HepG2 (cell line): ENCODE data around the gene ATF6.

Experiments used
- ARID3A ChIP-seq: IDR thresholded peaks from 2 replicates; pipeline ENCODE4 v1.6.1; 2012; ENCODE audit warnings: low read depth, low read length, improper control_type of control experiment
- BRD4 ChIP-seq: sonication (generic); formaldehyde crosslinking; IDR thresholded peaks from 2 replicates; pipeline ENCODE4 v1.4.0; 2020; ENCODE audit warnings: missing genetic modification reagents
- EZH2 ChIP-seq: conservative IDR thresholded peaks from 2 replicates; pipeline ENCODE4 v1.6.1; 2012; ENCODE audit warnings: mild to moderate bottlenecking, low read depth, low read length, moderate library complexity
- FOXA1 ChIP-seq, 2 experiments: fragments of 450-650 bp in 1 of 2; sonication (generic) in 1 of 2; formaldehyde crosslinking in 1 of 2; IDR thresholded peaks; 2 replicates each; pipeline versions ENCODE4 v1.4.0 to v1.6.1; 2016 to 2020; ENCODE audit warnings: missing genetic modification reagents in 1 of 2
- FOXM1 ChIP-seq: sonication (generic); formaldehyde crosslinking; IDR thresholded peaks from 2 replicates; pipeline ENCODE4 v1.5.0; 2020; ENCODE audit warnings: missing genetic modification reagents
- GABPA ChIP-seq, 2 experiments: IDR thresholded peaks; 2 replicates each; pipeline ENCODE4 v1.6.1; 2011 to 2016; ENCODE audit warnings: low read depth in 2 of 2, low read length in 1 of 2, missing biosample characterization in 1 of 2, missing genetic modification characterization in 1 of 2
- IKZF1 ChIP-seq: fragments of 450-650 bp; IDR thresholded peaks from 2 replicates; pipeline ENCODE4 v1.7.1; 2016
- JARID2 ChIP-seq: sonication (generic); formaldehyde crosslinking; IDR thresholded peaks from 2 replicates; pipeline ENCODE4 v1.8.1; 2023; ENCODE audit warnings: missing genetic modification reagents, inconsistent platforms; ENCODE audit not compliant: insufficient replicate concordance
- MAX ChIP-seq: IDR thresholded peaks from 2 replicates; pipeline ENCODE4 v1.6.1; 2012; ENCODE audit warnings: inconsistent platforms
- SUZ12 ChIP-seq: fragments of 150-350 bp; IDR thresholded peaks from 2 replicates; pipeline ENCODE4 v1.6.1; 2014; ENCODE audit warnings: low read depth, low read length
- TF ChIP-seq, protein P1 (sequence below): sonication (generic); formaldehyde crosslinking; IDR thresholded peaks from 2 replicates; pipeline ENCODE4 v1.4.0; 2020; ENCODE audit warnings: low read depth, missing genetic modification reagents
- TF ChIP-seq, protein P2 (sequence below): sonication (generic); formaldehyde crosslinking; conservative IDR thresholded peaks from 2 replicates; pipeline ENCODE4 v1.4.0; 2020; ENCODE audit warnings: missing genetic modification reagents

GRCh38 chr1:161768986-161769672 is 3.0 kb downstream of the ATF6 start:
- TF ChIP-seq BRD4 (no peak), FOXM1 (no peak), SUZ12 (no peak), EZH2 (no peak), MAX (no peak), ARID3A (no peak), JARID2 (CRISPR knock-in tag) (no peak), IKZF1 (no peak), GABPA (IDR thresholded peaks at IDR 0.05; ENCODE audit: low read depth, low read length) (no peak), GABPA (CRISPR knock-in tag; IDR thresholded peaks at IDR 0.05; ENCODE audit: low read depth) (no peak), FOXA1 (IDR thresholded peaks at IDR 0.05) (no peak), FOXA1 (CRISPR knock-in tag; IDR thresholded peaks at IDR 0.05) (no peak)
- TF ChIP-seq, protein P1, sequence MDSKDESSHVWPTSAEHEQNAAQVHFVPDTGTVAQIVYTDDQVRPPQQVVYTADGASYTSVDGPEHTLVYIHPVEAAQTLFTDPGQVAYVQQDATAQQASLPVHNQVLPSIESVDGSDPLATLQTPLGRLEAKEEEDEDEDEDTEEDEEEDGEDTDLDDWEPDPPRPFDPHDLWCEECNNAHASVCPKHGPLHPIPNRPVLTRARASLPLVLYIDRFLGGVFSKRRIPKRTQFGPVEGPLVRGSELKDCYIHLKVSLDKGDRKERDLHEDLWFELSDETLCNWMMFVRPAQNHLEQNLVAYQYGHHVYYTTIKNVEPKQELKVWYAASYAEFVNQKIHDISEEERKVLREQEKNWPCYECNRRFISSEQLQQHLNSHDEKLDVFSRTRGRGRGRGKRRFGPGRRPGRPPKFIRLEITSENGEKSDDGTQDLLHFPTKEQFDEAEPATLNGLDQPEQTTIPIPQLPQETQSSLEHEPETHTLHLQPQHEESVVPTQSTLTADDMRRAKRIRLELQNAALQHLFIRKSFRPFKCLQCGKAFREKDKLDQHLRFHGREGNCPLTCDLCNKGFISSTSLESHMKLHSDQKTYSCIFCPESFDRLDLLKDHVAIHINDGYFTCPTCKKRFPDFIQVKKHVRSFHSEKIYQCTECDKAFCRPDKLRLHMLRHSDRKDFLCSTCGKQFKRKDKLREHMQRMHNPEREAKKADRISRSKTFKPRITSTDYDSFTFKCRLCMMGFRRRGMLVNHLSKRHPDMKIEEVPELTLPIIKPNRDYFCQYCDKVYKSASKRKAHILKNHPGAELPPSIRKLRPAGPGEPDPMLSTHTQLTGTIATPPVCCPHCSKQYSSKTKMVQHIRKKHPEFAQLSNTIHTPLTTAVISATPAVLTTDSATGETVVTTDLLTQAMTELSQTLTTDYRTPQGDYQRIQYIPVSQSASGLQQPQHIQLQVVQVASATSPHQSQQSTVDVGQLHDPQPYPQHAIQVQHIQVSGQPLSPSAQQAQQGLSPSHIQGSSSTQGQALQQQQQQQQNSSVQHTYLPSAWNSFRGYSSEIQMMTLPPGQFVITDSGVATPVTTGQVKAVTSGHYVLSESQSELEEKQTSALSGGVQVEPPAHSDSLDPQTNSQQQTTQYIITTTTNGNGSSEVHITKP (CRISPR knock-in tag), result no peak
- TF ChIP-seq, protein P2, sequence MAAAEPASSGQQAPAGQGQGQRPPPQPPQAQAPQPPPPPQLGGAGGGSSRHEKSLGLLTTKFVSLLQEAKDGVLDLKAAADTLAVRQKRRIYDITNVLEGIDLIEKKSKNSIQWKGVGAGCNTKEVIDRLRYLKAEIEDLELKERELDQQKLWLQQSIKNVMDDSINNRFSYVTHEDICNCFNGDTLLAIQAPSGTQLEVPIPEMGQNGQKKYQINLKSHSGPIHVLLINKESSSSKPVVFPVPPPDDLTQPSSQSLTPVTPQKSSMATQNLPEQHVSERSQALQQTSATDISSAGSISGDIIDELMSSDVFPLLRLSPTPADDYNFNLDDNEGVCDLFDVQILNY (CRISPR knock-in tag), result no peak
